ENCODE data around the gene IGFBP6. TPM values are rescaled to one million over a fixed set of nuclear protein-coding genes. Genes with fewer than 3 reads are reported as not detected.
A peak's percentile ranks its signal among the peaks of the same experiment; 100 is the strongest.

Gene IGFBP6
- total RNA-seq, 1 donor from 2014 or later, result 33.7 TPM

GRCh38 chr12:53062977-53063707, 34.3 kb upstream of the IGFBP6 start:
- no peak for TF ChIP-seq CTCF (IDR thresholded peaks at IDR 0.05; ENCODE audit: insufficient read depth, low read length, poor library complexity, severe bottlenecking)
- H3K36me3 ChIP-seq (ENCODE audit: control insufficient read depth, insufficient read depth, low read length), result peaks cover 3% of the 10 kb centered on the region
- DNase-seq (ENCODE audit: low read depth), result no peak
- no peak overlapping the region for H3K4me3 ChIP-seq (ENCODE audit: low read depth, low read length)
- H3K27me3 ChIP-seq (ENCODE audit: control insufficient read depth, insufficient read depth, low read length), result no peaks in the 10 kb centered on the region

- H3K27me3 ChIP-seq (ENCODE audit: control insufficient read depth, insufficient read depth, low read length), result no peaks in the 10 kb centered on the region
- TF ChIP-seq CTCF (IDR thresholded peaks at IDR 0.05; ENCODE audit: insufficient read depth, low read length, poor library complexity, severe bottlenecking), result no peak
- no peak for DNase-seq (ENCODE audit: low read depth)
- peaks cover 3% of the 10 kb centered on the region for H3K36me3 ChIP-seq (ENCODE audit: control insufficient read depth, insufficient read depth, low read length)
- H3K4me3 ChIP-seq (ENCODE audit: low read depth, low read length), result no peak overlapping the region
These were observed 33.5 kb upstream of the IGFBP6 start for GRCh38 chr12:53063708-53064612.

GRCh38 chr12:53064613-53065436, 32.6 kb upstream of the IGFBP6 start:
- DNase-seq (ENCODE audit: low read depth), result no peak
- TF ChIP-seq CTCF (IDR thresholded peaks at IDR 0.05; ENCODE audit: insufficient read depth, low read length, poor library complexity, severe bottlenecking), result no peak
- H3K4me3 ChIP-seq (ENCODE audit: low read depth, low read length), result no peak overlapping the region
- peaks cover 3% of the 10 kb centered on the region for H3K36me3 ChIP-seq (ENCODE audit: control insufficient read depth, insufficient read depth, low read length)
- H3K27me3 ChIP-seq (ENCODE audit: control insufficient read depth, insufficient read depth, low read length), result no peaks in the 10 kb centered on the region

- TF ChIP-seq CTCF (IDR thresholded peaks at IDR 0.05; ENCODE audit: insufficient read depth, low read length, poor library complexity, severe bottlenecking), result no peak
- Histone ChIP-seq H3K36me3 (ENCODE audit: control insufficient read depth, insufficient read depth, low read length) (peaks cover 3% of the 10 kb centered on the region), H3K4me3 (ENCODE audit: low read depth, low read length) (no peak overlapping the region), H3K27me3 (ENCODE audit: control insufficient read depth, insufficient read depth, low read length) (no peaks in the 10 kb centered on the region)
- no peak for DNase-seq (ENCODE audit: low read depth)
These were observed 32.0 kb upstream of the IGFBP6 start for GRCh38 chr12:53065470-53065869.

GRCh38 chr12:53065975-53066931, 31.2 kb upstream of the IGFBP6 start:
- DNase-seq (ENCODE audit: low read depth), result no peak
- TF ChIP-seq CTCF (IDR thresholded peaks at IDR 0.05; ENCODE audit: insufficient read depth, low read length, poor library complexity, severe bottlenecking), result peak; percentile 77

More at GRCh38 chr12:53065975-53066931, 31.2 kb upstream of the IGFBP6 start:
- H3K27me3 ChIP-seq (ENCODE audit: control insufficient read depth, insufficient read depth, low read length), result no peaks in the 10 kb centered on the region
- no peak overlapping the region for H3K4me3 ChIP-seq (ENCODE audit: low read depth, low read length)
- peaks cover 3% of the 10 kb centered on the region for H3K36me3 ChIP-seq (ENCODE audit: control insufficient read depth, insufficient read depth, low read length)
